Osteocyte (in vitro differentiated cells): ENCODE results near the gene CD6. TPM values are rescaled to one million over a fixed set of nuclear protein-coding genes. Genes with fewer than 3 reads are reported as not detected.

ENCODE experiments used
- DNase-seq: peaks from one replicate; pipeline ENCODE4 v3.0.0; 2021; ENCODE audit warnings: mixed read lengths; ENCODE audit not compliant: unreplicated experiment; ENCODE audit errors: extremely low spot score
- H3K27ac Mint-ChIP-seq: one replicate; pipeline ENCODE4 v1.8.0; 2021; ENCODE audit warnings: mild to moderate bottlenecking, mixed read lengths; ENCODE audit not compliant: unreplicated experiment
- H3K27me3 Mint-ChIP-seq: one replicate; pipeline ENCODE4 v1.8.0; 2021; ENCODE audit warnings: mixed read lengths; ENCODE audit not compliant: unreplicated experiment
- H3K36me3 Mint-ChIP-seq: one replicate; pipeline ENCODE4 v1.8.0; 2021; ENCODE audit warnings: mixed read lengths; ENCODE audit not compliant: unreplicated experiment
- H3K4me1 Mint-ChIP-seq: one replicate; pipeline ENCODE4 v1.8.0; 2021; ENCODE audit warnings: mixed read lengths; ENCODE audit not compliant: unreplicated experiment
- H3K4me3 Mint-ChIP-seq: one replicate; pipeline ENCODE4 v1.8.0; 2021; ENCODE audit warnings: mild to moderate bottlenecking, moderate library complexity, mixed read lengths; ENCODE audit not compliant: unreplicated experiment
- H3K9me3 Mint-ChIP-seq: one replicate; pipeline ENCODE4 v1.8.0; 2021; ENCODE audit warnings: mixed read lengths; ENCODE audit not compliant: unreplicated experiment
- CTCF ChIP-seq: fragments of 200-600 bp; sonication (generic); IDR thresholded peaks from 2 replicates; pipeline ENCODE4 v1.5.0; 2021; ENCODE audit warnings: antibody characterized with exemption, mild to moderate bottlenecking, moderate library complexity
- total RNA-seq: library from RNA; stranded (reverse); gene quantifications from 2 replicates; pipeline ENCODE4 v1.2.1, GENCODE V29; 2021

CD6 gene
- total RNA-seq, 1 donor from 2014 or later: not detected

GRCh38 chr11:60938500-60938899 lies 33.0 kb upstream of the CD6 start:
- Mint-ChIP-seq H3K4me3 (no peak overlapping the region), H3K27ac (no peak overlapping the region), H3K27me3 (no peaks in the 10 kb centered on the region), H3K9me3 (no peaks in the 10 kb centered on the region), H3K36me3 (peaks cover 16% of the 10 kb centered on the region), H3K4me1 (no peaks in the 10 kb centered on the region)
- DNase-seq: no peak
- TF ChIP-seq CTCF: no peak

GRCh38 chr11:60939301-60939700 lies 32.2 kb upstream of the CD6 start:
- Mint-ChIP-seq H3K36me3 (peaks cover 12% of the 10 kb centered on the region), H3K4me1 (no peaks in the 10 kb centered on the region), H3K27me3 (no peaks in the 10 kb centered on the region), H3K9me3 (no peaks in the 10 kb centered on the region), H3K4me3 (no peak overlapping the region), H3K27ac (no peak overlapping the region)
- no peak for DNase-seq
- TF ChIP-seq CTCF: no peak

- H3K4me3 Mint-ChIP-seq: no peak overlapping the region
- no peak for TF ChIP-seq CTCF
- no peaks in the 10 kb centered on the region for H3K27me3 Mint-ChIP-seq
- no peaks in the 10 kb centered on the region for H3K9me3 Mint-ChIP-seq
- peaks cover 12% of the 10 kb centered on the region for H3K36me3 Mint-ChIP-seq
- DNase-seq: no peak
- H3K4me1 Mint-ChIP-seq: no peaks in the 10 kb centered on the region
- H3K27ac Mint-ChIP-seq: no peak overlapping the region
Measured at GRCh38 chr11:60939855-60940254, 31.6 kb upstream of the CD6 start.

GRCh38 chr11:60941371-60942119 lies 29.9 kb upstream of the CD6 start:
- H3K4me3 Mint-ChIP-seq: no peak overlapping the region
- no peak overlapping the region for H3K27ac Mint-ChIP-seq
- no peaks in the 10 kb centered on the region for H3K9me3 Mint-ChIP-seq
- DNase-seq: no peak
- H3K4me1 Mint-ChIP-seq: no peaks in the 10 kb centered on the region
- H3K36me3 Mint-ChIP-seq: peaks cover 20% of the 10 kb centered on the region
- no peak for TF ChIP-seq CTCF
- no peaks in the 10 kb centered on the region for H3K27me3 Mint-ChIP-seq

- Mint-ChIP-seq H3K27me3 (no peaks in the 10 kb centered on the region), H3K27ac (no peak overlapping the region), H3K9me3 (no peaks in the 10 kb centered on the region), H3K4me1 (no peaks in the 10 kb centered on the region), H3K36me3 (peaks cover 20% of the 10 kb centered on the region), H3K4me3 (no peak overlapping the region)
- TF ChIP-seq CTCF: no peak
- DNase-seq: no peak
Measured at GRCh38 chr11:60942219-60942618, 29.3 kb upstream of the CD6 start.
